Measurements from ENCODE around the gene TMEM47.

- TF ChIP-seq CTCF (conservative IDR thresholded peaks at IDR 0.05) (no peak), ZFX (IDR thresholded peaks at IDR 0.05) (no peak)
These were observed 631 bp downstream of the TMEM47 start for GRCh38 chrX:34656467-34656841.

Data from C4-2B (cell line).